Measurements from ENCODE around the gene DNAJC4.

DNA sequence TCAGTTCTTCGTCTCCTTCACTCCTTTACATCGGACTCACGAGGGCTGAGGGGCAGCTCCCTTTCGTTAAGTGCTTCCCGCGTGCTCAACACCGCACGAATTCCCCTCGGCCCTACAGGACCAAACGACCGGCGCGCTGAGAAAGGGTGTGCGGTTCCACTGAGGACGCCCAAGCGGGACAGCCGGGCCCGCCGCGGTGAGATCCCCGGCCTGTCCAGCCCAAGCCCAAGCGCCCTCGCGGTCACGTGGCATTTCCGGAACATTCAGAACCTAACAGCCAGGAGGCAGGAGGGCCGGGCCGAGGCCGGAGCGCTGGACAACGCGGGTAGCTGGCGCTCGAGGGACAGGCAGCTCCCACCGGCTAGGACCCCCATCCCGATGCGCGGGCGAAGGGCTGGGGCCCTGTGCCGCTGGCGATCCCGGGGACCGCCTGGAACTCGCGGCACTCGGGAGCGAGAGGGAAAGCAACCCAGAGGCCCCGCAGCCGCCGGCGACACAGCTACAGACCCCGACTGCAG, 45.1 kb upstream of the DNAJC4 start:
- TF ChIP-seq, protein P1, sequence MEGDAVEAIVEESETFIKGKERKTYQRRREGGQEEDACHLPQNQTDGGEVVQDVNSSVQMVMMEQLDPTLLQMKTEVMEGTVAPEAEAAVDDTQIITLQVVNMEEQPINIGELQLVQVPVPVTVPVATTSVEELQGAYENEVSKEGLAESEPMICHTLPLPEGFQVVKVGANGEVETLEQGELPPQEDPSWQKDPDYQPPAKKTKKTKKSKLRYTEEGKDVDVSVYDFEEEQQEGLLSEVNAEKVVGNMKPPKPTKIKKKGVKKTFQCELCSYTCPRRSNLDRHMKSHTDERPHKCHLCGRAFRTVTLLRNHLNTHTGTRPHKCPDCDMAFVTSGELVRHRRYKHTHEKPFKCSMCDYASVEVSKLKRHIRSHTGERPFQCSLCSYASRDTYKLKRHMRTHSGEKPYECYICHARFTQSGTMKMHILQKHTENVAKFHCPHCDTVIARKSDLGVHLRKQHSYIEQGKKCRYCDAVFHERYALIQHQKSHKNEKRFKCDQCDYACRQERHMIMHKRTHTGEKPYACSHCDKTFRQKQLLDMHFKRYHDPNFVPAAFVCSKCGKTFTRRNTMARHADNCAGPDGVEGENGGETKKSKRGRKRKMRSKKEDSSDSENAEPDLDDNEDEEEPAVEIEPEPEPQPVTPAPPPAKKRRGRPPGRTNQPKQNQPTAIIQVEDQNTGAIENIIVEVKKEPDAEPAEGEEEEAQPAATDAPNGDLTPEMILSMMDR (conservative IDR thresholded peaks at IDR 0.05 in 1 of 2, IDR thresholded peaks at IDR 0.05 in 1 of 2; ENCODE audit: extremely low read depth in 1 of 2, insufficient read depth in 1 of 2, low read depth in 1 of 2, low read length in 2 of 2) = peak in 1 of 2 donors; percentile 56
- TF ChIP-seq EZH2 (IDR thresholded peaks at IDR 0.05; ENCODE audit: borderline replicate concordance, low read length) = no peak

Measured in mammary epithelial cell (primary cell).